ENCODE results near the gene NCBP3.

DNA sequence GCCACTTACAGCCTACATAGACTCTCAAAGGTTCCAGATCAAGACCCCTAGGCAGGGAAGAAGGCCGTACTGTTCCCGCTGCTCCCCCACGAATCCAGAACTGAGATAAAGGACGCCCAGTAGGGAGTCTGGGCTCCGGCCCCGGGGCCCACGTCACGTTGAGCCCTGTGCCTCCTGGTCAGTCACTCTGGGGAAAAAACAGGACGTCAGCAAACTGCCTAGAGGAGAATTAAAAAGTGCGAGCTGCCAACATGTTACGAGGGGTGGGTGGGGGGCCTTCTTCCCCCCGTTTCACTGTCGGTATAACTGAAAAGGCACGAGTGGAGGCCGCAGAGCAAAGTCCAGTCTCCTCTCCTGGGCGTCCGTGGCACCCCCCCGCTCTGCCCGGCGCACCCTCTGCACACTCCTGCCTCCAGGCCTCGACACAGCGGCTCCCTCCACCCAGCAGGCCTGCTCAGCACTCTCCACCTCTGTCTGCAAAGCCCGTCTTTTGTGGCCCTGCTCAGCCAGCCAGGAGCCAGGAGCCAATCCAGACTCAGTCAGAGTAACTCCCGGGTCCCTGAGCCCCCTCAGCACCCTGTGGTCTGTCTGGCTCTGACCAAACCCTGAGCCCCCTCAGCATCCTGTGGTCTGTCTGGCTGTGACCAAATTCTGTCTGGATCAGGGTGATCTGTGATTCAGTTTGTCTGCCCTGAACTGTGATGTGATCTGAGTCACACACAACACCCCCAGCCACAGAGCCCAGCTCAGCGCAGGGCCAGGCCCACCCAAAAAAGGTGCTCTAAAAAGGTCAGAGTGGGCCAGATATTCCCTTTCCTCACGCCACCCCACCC lies 51.3 kb downstream of the NCBP3 start:
- TF ChIP-seq SP1 (IDR thresholded peaks at IDR 0.05) = no peak
- TF ChIP-seq, protein P1, sequence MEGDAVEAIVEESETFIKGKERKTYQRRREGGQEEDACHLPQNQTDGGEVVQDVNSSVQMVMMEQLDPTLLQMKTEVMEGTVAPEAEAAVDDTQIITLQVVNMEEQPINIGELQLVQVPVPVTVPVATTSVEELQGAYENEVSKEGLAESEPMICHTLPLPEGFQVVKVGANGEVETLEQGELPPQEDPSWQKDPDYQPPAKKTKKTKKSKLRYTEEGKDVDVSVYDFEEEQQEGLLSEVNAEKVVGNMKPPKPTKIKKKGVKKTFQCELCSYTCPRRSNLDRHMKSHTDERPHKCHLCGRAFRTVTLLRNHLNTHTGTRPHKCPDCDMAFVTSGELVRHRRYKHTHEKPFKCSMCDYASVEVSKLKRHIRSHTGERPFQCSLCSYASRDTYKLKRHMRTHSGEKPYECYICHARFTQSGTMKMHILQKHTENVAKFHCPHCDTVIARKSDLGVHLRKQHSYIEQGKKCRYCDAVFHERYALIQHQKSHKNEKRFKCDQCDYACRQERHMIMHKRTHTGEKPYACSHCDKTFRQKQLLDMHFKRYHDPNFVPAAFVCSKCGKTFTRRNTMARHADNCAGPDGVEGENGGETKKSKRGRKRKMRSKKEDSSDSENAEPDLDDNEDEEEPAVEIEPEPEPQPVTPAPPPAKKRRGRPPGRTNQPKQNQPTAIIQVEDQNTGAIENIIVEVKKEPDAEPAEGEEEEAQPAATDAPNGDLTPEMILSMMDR (IDR thresholded peaks at IDR 0.05; ENCODE audit: low read depth, low read length, missing input control) = no peak
- no peak for TF ChIP-seq HNF4A (conservative IDR thresholded peaks at IDR 0.05)
- TF ChIP-seq YY1 (IDR thresholded peaks at IDR 0.05) = no peak
- TF ChIP-seq, protein P2, sequence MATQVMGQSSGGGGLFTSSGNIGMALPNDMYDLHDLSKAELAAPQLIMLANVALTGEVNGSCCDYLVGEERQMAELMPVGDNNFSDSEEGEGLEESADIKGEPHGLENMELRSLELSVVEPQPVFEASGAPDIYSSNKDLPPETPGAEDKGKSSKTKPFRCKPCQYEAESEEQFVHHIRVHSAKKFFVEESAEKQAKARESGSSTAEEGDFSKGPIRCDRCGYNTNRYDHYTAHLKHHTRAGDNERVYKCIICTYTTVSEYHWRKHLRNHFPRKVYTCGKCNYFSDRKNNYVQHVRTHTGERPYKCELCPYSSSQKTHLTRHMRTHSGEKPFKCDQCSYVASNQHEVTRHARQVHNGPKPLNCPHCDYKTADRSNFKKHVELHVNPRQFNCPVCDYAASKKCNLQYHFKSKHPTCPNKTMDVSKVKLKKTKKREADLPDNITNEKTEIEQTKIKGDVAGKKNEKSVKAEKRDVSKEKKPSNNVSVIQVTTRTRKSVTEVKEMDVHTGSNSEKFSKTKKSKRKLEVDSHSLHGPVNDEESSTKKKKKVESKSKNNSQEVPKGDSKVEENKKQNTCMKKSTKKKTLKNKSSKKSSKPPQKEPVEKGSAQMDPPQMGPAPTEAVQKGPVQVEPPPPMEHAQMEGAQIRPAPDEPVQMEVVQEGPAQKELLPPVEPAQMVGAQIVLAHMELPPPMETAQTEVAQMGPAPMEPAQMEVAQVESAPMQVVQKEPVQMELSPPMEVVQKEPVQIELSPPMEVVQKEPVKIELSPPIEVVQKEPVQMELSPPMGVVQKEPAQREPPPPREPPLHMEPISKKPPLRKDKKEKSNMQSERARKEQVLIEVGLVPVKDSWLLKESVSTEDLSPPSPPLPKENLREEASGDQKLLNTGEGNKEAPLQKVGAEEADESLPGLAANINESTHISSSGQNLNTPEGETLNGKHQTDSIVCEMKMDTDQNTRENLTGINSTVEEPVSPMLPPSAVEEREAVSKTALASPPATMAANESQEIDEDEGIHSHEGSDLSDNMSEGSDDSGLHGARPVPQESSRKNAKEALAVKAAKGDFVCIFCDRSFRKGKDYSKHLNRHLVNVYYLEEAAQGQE (IDR thresholded peaks at IDR 0.05) = no peak
- TF ChIP-seq, protein P3, sequence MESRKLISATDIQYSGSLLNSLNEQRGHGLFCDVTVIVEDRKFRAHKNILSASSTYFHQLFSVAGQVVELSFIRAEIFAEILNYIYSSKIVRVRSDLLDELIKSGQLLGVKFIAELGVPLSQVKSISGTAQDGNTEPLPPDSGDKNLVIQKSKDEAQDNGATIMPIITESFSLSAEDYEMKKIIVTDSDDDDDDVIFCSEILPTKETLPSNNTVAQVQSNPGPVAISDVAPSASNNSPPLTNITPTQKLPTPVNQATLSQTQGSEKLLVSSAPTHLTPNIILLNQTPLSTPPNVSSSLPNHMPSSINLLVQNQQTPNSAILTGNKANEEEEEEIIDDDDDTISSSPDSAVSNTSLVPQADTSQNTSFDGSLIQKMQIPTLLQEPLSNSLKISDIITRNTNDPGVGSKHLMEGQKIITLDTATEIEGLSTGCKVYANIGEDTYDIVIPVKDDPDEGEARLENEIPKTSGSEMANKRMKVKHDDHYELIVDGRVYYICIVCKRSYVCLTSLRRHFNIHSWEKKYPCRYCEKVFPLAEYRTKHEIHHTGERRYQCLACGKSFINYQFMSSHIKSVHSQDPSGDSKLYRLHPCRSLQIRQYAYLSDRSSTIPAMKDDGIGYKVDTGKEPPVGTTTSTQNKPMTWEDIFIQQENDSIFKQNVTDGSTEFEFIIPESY (IDR thresholded peaks at IDR 0.05) = no peak
- TF ChIP-seq EGR1 (IDR thresholded peaks at IDR 0.05; ENCODE audit: low read depth in 2 of 2) = no peak
- TF ChIP-seq, protein P4, sequence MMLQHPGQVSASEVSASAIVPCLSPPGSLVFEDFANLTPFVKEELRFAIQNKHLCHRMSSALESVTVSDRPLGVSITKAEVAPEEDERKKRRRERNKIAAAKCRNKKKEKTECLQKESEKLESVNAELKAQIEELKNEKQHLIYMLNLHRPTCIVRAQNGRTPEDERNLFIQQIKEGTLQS (IDR thresholded peaks at IDR 0.05) = no peak
- TF ChIP-seq, protein P5, sequence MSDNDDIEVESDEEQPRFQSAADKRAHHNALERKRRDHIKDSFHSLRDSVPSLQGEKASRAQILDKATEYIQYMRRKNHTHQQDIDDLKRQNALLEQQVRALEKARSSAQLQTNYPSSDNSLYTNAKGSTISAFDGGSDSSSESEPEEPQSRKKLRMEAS (IDR thresholded peaks at IDR 0.05) = no peak
- no peak for TF ChIP-seq GABPA (IDR thresholded peaks at IDR 0.05 in 1 of 2, conservative IDR thresholded peaks at IDR 0.05 in 1 of 2)
- no peak for TF ChIP-seq FOXA1 (IDR thresholded peaks at IDR 0.05)
- no peak for TF ChIP-seq TAF1 (conservative IDR thresholded peaks at IDR 0.05)
- no peak for TF ChIP-seq RAD21 (IDR thresholded peaks at IDR 0.05)
- TF ChIP-seq JUND (IDR thresholded peaks at IDR 0.05) = no peak
